Muscle of back (tissue), 11 donors: ENCODE data around the gene NRROS. TPM values are rescaled to one million over a fixed set of nuclear protein-coding genes. Genes with fewer than 3 reads are reported as not detected.

Experiments
- DNase-seq, 3 donors: peaks; one replicate each; pipeline versions ENCODE4 v3.0.0 to v3.0.0-alpha.2; 2013
- polyA plus RNA-seq, 10 donors: library from polyadenylated mRNA; unstranded; fragments of 120-200 nt; gene quantifications; one replicate each; pipeline ENCODE4 v1.2.1, GENCODE V29; 2013; ENCODE audit not compliant: insufficient read length in 10 of 10

Gene NRROS
- polyA plus RNA-seq, 10 donors, result 3.9 to 6.8 (median 5.3) TPM

DNA sequence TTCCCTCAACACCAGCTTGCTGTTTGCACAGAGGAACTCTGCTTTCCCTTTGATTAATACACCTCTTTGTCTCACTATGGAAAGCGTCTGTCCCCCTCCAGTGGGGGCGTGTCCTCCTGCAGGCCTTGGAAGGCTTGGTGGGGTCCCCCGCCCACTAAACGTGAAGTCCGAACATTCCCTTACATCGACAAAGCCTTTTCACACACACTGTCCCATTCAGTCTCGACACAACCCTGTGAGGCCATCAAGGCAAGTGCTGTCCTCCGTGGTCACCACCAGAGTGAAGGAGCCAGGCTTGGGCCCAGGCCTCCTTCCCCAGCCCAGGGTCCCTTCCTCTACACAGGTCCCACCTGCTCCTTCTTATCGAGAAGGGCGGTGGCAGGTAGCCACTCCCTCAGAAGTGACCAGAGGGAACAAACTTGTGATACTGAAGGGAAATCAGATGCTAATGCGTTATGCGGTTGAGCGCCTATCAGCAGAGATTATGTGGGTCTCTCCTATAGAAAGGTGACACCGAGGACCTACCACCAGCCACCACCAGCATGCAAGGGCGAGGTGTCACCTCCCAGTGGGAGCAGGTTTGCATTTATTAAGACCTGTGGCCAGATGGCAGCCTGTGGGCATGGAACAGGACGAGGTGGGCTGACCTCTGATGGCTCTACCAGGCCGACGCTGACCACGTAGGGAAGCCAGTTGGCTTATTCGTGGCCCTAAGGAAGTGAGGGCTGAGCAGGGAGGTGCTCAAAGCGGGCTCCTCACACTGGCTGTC is 6.6 kb downstream of the NRROS start:
- DNase-seq, result no peak

DNA sequence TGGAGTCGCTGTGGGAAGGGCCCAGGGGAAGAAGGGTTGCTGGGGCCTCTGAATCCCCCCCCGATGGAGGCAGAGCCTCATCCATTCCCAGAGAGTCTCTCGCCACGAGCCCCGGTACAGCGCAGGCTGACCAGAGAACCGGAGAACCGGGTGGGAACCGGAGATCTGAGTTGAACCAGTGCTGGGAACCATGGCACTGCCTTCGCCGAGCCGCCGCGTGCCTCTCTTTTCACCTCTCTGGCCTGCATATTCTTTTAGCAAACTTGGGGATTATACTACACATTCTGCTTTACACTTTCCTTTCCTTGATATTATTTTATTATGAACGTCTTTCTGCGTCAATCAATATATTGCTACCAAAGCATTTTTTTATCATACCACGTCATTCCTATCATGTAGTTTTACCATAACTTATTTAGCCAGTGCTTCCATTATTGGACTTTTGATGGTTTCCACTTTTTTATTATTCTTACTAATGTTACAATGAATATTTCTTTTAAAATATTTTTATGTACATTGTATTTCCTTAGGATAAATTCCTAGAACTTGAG is 7.2 kb downstream of the NRROS start:
- no peak for DNase-seq

DNA sequence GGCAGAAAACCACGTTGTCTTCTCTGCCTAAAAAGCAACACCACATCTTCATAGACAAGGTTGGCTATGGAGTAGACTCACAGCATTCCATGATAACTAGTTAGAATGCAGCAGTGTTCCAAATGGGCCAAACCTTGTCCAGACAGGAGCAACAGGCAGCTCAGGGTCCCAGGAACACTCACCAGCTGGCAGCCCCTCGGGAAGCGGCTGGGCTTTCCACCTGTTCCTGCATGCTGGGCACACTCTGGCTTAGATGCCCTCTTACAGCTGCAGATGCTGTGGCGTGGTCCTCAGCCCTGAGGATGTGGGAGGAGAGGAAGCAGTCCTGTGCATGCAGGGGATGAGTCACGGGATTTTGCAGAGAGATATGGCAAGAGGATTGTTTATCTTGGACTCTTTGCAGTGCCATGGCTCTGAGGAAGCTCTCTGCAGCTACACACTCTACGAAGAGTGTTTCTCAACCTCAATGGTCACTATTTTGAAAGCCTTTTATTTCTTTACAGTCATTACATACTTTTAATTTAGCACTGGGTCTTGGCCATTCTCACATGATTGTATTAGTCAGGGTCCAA is 11.3 kb downstream of the NRROS start:
- peak in 1 of 3 donors; percentile 79 for DNase-seq

DNA sequence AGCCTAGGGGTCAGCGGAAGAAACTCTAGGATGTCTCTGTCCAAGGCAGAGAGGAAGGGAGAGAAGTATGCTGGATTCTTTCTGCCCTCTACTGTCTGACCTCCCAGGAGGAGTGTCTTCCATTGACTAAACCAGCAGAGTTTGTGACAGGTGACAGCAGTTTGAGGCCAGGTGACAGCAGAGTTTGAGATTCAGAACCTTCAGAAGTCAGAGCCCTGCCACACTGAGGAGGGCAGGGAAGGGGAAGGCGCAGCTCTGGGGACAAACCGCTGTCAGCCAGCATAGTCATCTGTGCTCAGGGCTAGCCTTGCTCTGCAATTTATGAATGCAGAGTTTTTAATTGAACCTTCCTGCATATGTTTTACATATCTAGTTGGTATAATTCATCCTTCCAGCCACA is 12.3 kb downstream of the NRROS start:
- no peak for DNase-seq

DNA sequence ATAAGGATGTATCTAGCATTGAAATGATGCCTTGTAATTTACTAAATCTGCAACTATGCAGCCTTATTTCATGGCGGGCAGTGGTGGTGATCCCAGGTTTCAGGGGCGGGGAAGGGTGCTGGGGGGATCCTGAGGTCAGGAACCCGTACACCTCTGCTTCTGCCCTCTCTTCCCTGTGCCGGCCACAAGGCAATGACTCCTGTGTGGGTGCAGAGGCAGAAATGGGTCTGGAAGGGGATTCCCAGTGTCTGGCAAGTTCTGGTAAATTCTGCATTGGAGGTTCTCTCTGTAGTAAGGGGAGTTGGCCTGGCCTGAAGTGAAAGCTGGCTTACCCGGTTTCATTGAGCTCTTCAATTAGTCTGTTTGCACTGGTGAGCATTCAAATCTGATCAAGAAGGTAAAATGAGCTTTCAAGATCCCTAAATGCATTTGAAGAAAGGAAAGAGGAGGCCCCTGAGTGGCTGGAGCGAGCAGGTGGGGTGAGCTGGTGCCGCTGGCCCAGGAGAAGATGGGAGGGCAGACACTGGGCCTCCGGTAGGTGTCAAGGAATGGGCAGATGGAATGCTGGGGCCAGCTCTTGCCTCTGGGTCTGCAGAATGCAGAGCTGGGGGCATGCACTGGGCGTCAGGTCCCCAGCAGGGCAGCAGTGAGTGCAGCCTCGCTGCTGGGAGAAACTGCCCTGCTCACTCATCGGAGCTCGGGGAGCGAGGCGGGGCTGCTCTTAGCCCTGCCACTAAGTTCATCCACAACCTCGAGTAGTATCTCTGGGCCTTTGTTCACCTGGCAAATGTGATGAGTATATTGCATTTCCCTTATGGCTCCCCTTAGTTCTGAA is 13.7 kb downstream of the NRROS start:
- DNase-seq, result no peak

DNA sequence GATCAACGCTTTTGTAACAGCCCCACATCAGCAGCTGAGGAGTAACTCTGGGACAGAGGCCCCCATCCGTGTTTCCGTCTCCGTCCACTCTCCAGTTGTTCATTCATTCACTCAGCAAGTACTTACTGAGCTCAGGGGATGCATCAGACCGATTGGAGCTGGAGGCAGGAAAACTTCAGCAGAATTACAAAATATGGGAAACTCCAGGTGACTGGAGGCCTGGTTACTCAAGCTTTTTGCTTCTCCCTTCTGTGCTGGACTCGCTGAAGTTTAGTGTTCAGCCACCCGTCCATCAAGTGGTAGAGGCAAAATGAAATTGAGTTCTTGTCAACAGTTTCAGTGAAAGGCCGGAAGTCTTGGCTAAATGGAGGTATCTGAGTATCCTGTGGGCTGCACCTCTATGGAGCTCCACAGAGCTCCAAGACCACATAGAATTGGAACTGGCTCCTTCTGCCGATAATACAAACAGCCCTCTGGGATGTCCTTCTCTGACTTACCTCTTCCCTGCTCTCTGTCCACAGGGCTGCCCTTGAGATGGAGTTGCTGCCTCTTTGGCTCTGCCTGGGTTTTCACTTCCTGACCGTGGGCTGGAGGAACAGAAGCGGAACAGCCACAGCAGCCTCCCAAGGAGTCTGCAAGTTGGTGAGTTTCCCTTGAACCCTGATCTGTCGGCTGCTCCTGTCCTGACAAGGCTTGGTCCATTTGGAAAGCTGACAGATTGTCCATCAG is 14.7 kb downstream of the NRROS start:
- DNase-seq, result no peak

DNA sequence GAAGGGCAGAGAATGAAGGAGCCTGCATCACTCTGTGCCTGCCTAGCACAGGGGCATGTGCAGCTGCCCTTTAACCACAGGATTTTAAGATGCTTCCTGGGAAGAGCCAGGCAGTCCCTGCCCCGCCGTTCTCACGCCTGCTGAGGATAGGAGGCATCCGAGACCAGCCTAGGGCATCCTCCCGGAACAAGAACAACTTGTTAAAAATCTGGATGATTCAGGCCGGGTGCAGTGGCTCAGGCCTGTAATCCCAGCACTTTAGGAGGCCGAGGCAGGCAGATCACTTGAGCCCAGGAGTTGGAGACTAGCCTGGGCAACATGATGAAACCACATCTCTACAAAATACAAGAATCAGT is 15.2 kb downstream of the NRROS start:
- no peak for DNase-seq

DNA sequence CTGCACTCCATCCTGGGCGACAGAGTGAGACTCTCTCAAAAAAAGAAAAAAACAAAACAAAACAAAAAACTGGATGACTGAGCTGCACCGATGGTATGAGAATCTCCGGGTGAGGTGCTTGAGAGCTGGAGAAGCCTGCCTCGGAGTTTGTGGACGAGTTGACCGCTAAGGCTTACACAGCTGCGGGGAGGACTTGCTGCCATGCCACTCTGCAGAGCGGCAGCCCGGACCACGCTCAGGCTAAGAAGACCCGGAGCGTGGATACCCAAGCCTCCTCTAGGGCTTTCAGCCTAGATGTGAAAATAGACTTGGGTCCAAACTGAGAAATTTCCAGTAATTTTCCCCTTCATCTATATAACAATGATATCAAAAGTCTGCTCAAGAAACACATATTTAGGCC is 16.0 kb downstream of the NRROS start:
- DNase-seq, result no peak

DNA sequence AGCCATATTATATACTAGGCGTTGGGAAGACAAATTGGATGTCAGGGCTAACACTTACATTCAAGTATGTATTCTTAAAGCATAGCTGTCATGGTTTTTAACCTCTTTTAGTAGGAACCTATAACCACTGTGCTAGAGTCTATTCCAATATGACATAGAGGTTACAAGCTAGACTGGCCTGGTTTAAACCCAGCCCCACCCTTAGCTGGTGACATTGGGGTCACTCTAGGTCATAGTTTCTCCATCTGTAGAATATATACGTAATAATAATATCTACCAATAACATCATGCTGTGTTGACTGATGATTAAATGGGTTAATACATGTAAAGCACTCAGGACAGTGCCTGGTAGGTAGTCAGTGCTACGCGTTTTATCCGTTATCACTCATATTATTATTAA is 16.7 kb downstream of the NRROS start:
- no peak for DNase-seq

DNA sequence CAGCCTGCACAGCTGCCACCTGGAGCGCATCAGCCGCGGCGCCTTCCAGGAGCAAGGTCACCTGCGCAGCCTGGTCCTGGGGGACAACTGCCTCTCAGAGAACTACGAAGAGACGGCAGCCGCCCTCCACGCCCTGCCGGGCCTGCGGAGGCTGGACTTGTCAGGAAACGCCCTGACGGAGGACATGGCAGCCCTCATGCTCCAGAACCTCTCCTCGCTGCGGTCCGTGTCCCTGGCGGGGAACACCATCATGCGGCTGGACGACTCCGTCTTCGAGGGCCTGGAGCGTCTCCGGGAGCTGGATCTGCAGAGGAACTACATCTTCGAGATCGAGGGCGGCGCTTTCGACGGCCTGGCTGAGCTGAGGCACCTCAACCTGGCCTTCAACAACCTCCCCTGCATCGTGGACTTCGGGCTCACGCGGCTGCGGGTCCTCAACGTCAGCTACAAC is 20.4 kb downstream of the NRROS start:
- DNase-seq, result no peak

DNA sequence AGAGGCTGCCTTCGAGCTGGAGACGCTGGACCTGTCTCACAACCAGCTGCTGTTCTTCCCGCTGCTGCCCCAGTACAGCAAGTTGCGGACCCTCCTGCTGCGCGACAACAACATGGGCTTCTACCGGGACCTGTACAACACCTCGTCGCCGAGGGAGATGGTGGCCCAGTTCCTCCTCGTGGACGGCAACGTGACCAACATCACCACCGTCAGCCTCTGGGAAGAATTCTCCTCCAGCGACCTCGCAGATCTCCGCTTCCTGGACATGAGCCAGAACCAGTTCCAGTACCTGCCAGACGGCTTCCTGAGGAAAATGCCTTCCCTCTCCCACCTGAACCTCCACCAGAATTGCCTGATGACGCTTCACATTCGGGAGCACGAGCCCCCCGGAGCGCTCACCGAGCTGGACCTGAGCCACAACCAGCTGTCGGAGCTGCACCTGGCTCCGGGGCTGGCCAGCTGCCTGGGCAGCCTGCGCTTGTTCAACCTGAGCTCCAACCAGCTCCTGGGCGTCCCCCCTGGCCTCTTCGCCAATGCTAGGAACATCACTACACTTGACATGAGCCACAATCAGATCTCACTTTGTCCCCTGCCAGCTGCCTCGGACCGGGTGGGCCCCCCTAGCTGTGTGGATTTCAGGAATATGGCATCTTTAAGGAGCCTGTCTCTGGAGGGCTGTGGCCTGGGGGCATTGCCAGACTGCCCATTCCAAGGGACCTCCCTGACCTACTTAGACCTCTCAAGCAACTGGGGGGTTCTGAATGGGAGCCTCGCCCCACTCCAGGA is 21.1 kb downstream of the NRROS start:
- no peak for DNase-seq

DNA sequence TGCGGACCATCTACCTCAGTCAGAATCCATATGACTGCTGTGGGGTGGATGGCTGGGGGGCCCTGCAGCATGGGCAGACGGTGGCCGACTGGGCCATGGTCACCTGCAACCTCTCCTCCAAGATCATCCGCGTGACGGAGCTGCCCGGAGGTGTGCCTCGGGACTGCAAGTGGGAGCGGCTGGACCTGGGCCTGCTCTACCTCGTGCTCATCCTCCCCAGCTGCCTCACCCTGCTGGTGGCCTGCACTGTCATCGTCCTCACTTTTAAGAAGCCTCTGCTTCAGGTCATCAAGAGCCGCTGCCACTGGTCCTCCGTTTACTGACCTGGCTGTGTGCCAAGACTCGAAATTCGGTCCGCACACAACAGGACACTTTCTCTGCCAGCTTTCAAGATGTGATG is 21.9 kb downstream of the NRROS start:
- no peak for DNase-seq

DNA sequence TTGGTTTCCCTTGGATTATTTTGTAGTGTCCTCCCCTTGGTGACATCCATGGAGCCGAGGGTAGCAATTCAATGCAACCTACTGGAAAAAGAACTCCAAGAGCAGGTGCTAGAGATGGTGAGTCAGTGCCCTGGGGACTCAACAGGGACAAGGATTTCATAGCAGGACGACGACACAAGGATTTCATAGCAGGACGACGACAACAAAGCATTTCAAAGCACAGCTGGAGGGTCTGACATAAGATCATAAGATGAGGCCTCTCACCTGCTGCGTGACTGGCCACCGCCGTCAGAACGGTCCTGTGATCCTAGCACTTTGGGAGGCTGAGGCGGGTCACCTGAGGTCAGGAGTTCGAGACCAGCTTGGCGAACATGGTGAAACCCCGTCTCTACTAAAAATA is 22.5 kb downstream of the NRROS start:
- DNase-seq, result no peak

DNA sequence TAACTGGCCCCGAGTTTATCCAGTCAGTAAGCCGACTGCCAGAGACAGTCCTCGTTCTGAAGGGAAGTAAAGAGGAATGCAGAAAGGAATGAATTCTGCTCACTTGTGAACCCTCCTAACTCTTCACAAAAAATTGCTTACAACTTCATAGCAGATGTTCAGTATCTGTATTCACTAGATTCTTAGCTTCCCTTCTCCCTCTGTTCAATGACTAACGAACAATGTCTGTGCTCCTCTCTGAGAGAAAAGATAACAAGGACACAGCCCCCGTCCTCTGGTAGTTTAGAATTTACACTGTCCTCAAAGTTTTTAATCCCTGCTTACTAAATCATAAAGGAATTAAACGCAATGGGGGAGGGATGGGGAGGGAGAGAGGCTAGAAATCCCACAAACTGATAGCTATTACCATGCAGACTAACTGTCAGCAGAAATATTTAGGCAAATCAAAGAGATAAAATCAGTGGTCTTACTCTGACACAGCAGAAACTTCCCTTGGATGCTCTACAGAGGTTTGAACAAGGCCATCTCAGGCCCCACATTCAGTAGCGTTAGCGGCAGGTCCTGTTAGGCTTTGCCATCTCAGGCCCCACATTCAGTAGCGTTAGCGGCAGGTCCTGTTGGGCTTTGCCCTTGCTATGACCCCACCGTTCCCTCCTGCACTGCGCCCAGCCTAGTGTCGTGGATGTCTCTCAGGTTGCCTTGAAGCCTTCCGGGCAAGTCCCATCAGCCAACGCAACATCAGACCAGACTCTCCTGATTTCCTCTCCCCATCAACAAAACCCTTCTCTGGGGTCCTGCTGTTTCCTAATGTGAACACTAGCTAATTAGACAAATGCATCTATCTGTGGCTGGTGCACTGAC is 23.4 kb downstream of the NRROS start:
- no peak for DNase-seq

DNA sequence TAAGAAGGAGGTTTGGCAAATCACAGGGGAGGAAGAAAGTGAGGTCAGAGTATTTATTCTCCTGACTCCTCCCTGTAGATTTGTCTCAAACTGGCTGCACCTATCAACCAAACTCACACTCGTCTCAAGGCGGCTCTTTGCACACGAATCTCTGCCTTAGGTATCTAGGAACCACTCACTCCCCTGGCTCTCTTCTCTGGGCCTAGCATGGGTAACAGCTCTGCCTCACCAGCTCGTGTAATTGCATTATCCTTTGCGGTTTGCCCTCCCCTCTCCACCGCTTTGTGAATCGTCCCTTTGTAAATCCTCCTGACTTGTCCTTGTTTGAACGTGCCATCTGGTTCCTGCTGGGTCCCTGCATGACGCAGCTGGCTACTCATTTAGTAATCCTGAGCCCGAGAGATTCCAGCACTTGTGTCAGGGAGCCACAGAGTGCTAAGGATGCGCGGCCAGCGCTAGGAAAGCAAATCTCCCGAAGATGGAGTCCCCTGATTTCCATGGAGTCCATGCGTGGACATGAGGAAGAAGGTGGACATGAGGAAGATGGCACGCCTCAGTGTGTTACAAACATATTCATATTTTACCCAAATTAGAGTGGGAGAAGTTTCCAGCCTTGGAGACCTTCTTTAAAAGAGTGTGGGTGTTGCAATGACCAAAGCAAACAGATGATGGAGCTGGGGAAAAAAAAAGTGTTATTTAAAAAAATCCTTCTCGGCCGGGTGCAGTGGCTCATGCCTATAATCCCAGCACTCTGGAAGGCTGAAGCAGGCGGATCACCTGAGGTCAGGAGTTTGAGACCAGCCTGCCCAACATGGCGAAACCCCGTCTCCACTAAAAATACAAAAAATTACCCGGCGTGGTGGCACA is 26.7 kb downstream of the NRROS start:
- peak in 1 of 3 donors; percentile 42 for DNase-seq

DNA sequence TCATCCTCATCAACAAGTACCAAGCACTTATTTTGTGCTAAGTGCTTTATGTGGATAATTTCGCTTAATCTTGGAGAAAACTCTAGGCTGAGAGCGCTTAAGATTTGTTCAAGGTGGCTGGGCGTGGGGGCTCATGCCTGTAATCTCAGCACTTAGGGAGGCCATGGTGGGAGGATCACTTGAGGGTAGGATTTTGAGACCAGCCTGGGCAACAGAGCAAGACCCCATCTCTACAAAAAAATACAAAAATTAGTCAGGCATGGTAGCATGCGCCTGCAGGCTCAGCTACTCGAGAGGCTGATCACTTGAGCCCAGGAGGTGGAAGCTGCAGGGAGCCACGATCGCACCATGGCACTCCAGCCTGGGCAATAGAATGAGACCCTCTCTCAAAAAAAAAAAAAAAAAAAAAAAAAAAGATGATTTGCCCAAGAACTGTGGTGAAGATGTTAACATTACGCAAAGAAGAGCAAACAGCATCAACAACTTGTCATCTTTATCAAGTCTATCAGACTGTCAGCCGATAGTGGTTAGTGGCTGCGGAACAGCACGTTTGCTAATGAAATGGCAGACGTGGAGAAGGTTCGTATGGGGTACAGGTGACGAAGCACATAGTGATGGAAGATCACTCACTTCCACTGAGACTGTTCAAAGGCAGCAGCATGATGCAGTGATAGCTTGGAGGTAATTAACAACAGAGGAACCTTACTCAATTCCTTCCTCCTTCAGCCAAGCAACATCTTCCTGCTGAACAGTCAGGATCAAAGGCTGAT is 27.7 kb downstream of the NRROS start:
- no peak for DNase-seq

DNA sequence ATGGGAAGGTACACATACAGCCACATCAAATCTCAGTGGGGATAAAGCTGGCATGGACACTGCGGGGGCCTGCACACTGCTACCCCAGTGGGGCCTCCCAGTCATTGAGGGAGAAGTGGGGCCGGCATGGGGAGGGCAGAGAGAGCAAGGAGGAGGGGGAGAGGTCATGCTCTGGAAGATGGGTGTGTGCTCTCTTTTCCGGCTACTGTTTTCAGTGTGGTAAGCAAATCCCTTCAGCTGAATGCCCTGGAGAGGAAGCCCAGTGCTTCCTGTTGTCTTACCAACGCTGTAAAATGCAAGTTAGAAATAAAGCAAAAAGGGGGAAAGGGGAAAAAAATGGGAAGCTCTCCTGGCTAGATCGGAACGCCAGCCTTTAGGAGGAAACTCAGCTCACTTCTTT is 30.8 kb downstream of the NRROS start:
- peak in 1 of 3 donors; percentile 38 for DNase-seq

DNA sequence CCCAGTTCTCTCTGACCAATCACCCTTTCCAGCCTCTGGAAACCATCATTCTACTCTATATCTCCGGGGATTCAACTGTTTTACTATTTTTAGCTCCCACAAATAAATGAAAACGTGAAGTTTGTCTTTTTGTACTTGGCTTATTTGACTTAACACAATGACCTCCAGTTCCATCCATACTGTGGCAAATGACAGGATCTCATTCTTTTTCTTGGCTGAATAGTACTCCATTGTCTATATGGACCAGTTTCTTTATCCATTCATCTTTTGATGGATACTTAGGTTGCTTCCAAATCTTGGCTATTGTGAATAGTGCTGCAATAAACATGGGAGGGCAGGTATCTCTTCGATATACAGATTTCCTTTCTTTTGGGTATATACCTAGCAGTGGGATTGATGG is 34.1 kb downstream of the NRROS start:
- DNase-seq, result no peak
